HTERT RPE-1 (cell line): ENCODE results near the gene FGF1.

Source experiments
- in situ Hi-C: fragments of 300-500 bp; cut with MboI; formaldehyde crosslinking; loops from 4 replicates; pipeline ENCODE4 v1.14.3; 2020; ENCODE audit warnings: low sequenced_read_pairs

Gene FGF1

DNA sequence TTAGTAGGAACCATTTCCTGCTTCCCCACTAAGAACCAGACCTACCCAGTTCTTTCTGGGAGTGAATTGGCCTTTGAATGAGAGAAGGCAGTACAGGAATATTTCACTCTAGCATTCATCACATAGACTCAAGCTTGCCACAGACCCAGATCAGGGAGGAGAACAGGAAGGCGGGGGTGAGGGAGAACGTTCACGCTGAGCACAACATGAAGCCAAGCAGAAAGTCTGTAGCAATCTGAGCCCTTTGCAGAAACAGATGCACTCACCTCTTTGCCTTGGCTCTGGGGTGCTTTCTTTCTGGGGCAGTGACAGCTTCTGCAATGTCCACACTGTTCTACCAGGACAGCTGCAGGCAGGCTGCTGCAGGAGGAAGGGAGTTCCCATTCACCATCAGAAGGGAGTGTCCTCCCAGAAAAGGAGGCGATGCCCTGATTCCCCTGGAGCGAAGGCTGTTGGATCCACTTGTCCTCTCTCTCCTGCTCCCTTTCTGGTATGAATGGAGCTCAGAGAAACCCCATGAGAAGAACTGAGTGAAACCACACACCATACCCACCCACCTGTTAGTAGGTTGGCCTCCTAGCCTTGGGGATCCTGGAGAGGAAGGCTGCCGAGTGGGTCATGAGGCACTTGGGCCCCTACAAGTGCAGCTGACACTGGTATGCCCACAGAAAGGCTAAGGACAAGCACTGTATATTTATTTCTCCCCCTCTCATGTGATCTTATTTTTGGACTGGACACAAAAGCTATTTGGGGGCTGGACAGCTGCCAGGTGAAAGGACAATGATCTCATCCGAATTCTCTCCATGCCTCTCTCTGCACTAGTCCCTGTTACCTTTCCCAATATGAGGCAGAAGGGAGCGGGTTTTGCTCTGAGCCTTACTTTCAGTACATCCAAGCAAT, 11.7 kb upstream of the FGF1 start:
- in situ Hi-C loops: no loop called here

GRCh38 chr5:142696379-142696778, 10.5 kb upstream of the FGF1 start:
- in situ Hi-C loops: no loop called here

GRCh38 chr5:142694092-142694856, 8.4 kb upstream of the FGF1 start:
- in situ Hi-C loops: no loop called here

- in situ Hi-C loops: no loop called here
Measured at GRCh38 chr5:142692321-142692894, 6.5 kb upstream of the FGF1 start.

DNA sequence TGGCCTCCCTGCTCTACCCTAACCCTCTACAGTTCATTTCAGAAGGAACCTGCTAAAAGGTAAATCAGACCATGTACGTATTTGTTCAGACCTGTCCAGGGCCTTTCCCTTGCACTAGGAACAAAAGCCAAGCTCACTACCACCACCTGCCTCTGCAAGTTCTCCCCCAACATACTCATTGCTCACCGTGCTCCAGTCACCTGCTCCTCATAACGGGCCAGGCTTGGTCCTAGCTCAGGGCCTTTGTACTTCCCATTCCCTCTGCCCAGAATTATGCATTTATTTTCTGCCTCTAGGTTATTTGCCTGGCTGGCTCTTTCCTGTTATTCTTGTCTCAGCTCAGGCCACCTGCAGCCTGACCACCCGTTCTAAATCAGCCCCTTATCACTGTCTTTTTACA, 4.8 kb upstream of the FGF1 start:
- in situ Hi-C loops: no loop called here

DNA sequence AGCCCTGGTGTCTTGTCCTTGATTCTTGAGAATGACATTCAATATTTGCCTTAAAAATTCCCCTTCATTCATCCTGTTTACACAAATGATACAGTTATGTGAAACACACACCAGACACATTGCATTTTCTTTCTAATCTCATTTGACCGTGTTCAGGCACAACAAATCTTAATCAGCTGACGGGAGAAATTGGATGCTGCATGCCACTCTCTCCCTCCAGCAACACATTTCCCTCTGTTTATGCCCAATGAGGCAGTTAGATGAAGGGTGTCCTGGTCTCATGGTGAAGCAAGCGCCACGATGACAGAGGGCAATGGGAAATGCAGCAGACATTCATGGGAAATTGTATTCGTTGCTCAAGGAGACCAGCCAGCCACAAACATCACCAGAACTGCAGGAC, 3.2 kb upstream of the FGF1 start:
- in situ Hi-C loops: no loop called here

GRCh38 chr5:142688281-142688989, 2.5 kb upstream of the FGF1 start:
- in situ Hi-C loops: no loop called here

- in situ Hi-C loops: no loop called here
Measured at GRCh38 chr5:142686968-142687367, 1.1 kb upstream of the FGF1 start.

GRCh38 chr5:142686210-142686734, 382 bp upstream of the FGF1 start:
- in situ Hi-C loops: no loop called here

GRCh38 chr5:142684508-142685041, 1.3 kb downstream of the FGF1 start:
- in situ Hi-C loops: no loop called here

GRCh38 chr5:142683881-142684505, 1.9 kb downstream of the FGF1 start:
- in situ Hi-C loops: no loop called here

DNA sequence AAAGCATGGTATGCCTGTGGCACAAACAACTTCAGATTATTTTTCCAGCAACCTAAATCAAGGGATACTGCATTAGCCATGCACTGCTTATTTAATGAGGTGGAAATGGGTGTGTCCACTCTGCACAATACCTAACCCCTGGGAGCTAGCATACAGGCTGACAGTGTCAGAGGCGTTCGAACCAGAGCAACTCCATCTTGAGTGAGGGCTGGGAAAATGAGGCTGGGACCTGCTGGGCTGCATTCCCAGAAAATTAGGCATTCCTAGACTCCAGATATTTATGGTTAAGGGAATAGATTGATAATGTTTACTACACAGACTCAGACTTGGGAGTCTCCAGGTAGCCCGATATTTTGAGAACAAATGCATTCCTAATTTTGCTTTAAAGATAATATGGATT, 2.8 kb downstream of the FGF1 start:
- in situ Hi-C loops: no loop called here

- in situ Hi-C loops: no loop called here
Measured at GRCh38 chr5:142680605-142681259, 5.2 kb downstream of the FGF1 start.

DNA sequence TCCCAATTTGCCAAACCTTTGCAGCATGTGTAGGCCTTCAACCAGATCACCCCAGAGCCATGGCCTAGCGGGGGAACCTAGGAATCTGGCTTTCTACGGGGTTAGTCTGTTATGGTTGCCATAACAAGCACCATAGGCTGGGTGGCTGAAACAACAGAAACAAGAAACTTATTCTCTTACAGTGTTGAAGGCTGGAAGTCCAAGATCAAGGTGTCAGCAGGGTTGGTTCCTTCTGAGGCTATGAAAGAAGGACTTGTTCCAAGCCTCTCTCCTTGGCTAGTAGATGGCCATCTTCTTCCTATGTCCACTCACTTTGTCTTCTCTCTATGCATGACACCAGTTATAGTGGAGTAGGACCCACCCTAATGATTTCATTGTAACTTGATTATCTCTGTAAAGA, 6.1 kb downstream of the FGF1 start:
- in situ Hi-C loops: no loop called here

DNA sequence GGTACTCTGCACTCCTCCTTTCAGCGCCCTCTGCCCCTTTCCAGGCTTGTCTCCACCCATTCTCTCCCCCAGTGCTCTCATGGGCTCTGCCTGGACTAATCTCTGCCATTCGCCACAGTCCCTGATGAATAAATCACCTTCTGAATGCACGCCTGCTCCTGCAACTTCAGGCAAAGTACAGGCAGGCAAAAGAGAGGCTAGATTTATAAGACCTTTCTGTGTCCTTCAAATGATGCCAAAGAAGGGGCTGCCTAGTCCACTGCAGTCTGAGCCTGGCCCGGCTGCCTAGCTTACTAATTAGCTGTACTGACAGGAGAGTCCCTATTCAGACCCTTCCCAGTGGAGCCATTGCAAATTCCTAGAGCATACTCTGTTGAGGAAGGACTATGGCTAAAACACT, 7.4 kb downstream of the FGF1 start:
- in situ Hi-C loops: no loop called here

DNA sequence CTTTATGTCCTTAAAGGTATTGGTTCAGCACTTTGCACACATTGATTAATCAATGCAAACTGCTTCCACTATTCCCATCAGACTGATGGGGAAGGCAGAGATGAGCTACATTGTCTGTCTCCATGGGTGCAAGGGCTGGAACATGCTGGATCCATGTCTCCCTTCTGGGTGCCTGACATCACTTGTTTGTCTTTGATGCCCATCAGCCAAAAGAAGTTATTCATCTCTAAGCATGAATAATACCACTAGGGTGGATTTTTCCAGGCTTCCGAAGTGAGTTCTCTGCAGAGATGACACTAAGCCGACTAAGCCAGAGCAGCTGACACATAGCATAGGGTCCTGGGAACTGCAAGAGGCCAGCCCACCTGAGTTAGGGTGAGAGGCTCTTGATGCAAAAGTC, 8.7 kb downstream of the FGF1 start:
- in situ Hi-C loops: no loop called here

DNA sequence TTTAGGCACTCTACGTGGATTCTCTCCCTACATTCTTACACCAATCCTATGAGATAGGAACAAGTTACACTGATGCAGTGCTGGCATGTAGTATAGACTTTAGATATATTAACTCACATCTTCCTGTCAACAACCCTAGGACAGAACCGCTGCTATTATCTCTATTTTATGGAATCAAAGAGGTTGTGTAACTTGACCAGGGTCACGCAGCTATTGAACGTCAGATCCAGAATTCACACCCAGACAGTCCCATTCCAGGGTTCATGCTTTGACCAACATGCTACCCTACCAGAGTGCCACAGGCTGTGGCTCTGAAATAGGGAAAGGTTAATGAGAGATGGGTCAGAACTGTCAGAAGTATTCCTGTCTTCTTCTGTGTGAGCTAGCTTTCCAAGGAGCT, 9.6 kb downstream of the FGF1 start:
- in situ Hi-C loops: no loop called here

DNA sequence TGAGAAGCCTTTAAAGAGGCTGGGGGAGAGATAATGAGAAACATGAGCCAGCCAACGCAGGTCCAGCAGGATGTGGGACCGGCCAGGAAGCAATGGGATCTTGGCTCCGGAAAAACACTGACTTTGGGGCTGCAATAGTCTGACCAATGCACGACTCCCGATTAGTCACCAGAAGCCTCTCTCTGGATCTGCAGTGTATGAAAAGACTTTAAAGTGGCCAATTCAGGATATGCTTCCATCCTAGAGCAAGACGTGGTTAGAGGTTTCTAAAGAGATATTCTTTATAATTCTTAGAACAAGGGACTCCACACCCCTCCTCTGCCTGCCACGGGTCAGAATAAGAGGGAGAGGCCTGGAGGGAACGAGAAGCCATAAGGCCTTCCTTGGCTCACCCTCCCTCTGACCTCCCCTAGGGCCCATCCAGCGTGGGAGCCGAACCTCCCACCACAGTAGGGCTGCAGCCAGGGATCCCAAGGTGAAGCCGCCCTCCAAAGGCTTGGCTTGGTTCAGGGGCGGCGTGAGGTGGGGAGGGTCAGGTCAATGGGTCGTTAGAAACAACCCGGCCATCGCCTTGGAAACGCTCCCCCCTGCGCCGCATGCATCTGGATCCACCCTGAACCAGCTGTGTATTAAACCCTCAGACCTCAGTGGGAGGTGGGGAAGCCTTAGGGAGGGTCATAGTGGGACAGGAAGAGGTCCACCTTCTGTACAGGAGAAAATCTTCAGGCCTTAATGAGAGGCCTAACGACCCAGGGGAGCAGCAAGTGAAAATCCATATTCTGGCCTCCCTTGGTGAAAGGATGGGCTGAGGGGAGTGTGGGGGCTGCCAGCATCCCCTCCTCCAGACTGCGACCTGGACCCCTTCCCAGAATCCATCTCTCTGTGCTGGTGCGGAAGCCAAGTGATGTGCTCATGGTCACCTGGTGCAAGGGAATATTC, 11.1 kb downstream of the FGF1 start:
- in situ Hi-C loops: no loop called here

GRCh38 chr5:142671801-142672200, 14.1 kb downstream of the FGF1 start:
- in situ Hi-C loops: no loop called here
